Prostate gland (tissue), 2 donors: ENCODE results near the gene ARHGEF19.

Experiments used
- CTCF ChIP-seq, 4 experiments: fragments of 200-600 bp in 2 of 4; fragments of 450-650 bp in 2 of 4; sonication (generic) in 2 of 4; IDR thresholded peaks; 1 replicate in 3 of 4; 2 replicates in 1 of 4; pipeline ENCODE4 v1.5.1; 2016 to 2019; ENCODE audit warnings: antibody characterized with exemption in 4 of 4, mild to moderate bottlenecking in 2 of 4, moderate library complexity in 2 of 4
- POLR2AphosphoS5 ChIP-seq: sonication (generic); formaldehyde crosslinking; IDR thresholded peaks from one replicate; pipeline ENCODE4 v1.6.1; 2017; ENCODE audit warnings: antibody characterized with exemption

- TF ChIP-seq CTCF (IDR thresholded peaks at IDR 0.05) (no peak), POLR2AphosphoS5 (no peak)
Observed at GRCh38 chr1:16158025-16158424, 54.4 kb downstream of the ARHGEF19 start.
